PC-9 (cell line): ENCODE data around the gene RNF19B. TPM values are rescaled to one million over a fixed set of nuclear protein-coding genes. Genes with fewer than 3 reads are reported as not detected.

ENCODE experiments used
- BruUV-seq: library from RNA; stranded (reverse); fragments of 400-500 nt; replicated peaks from 2 replicates; lab custom pipeline; 2021; lab: Mats Ljungman, UMichigan
- CTCF ChIA-PET: fragments of 300-600 bp; sonication (Branson Sonifier 250); formaldehyde crosslinking; loops from one replicate; lab custom pipeline; 2022; ENCODE audit warnings: antibody characterized with exemption; lab: Charles Lee
- POLR2A ChIA-PET: fragments of 300-600 bp; sonication (Branson Sonifier 250); formaldehyde crosslinking; loops from one replicate; lab custom pipeline; 2022; ENCODE audit warnings: antibody characterized with exemption; ENCODE audit not compliant: unreplicated experiment; lab: Charles Lee
- DNase-seq, 2 experiments: peaks; one replicate each; pipeline versions ENCODE4 v3.0.0 to v3.0.0-alpha.2; 2015 to 2022; ENCODE audit warnings: mixed read lengths in 1 of 2
- H2AFZ ChIP-seq: fragments of 200-600 bp; sonication (generic); 2 replicates; pipeline ENCODE4 v1.8.1; 2017; ENCODE audit warnings: antibody characterized with exemption
- H3F3A ChIP-seq: fragments of 200-600 bp; sonication (generic); 2 replicates; pipeline ENCODE4 v1.8.1; 2017; ENCODE audit warnings: antibody characterized with exemption, mild to moderate bottlenecking, low read depth; ENCODE audit not compliant: insufficient read depth
- H3K27ac ChIP-seq: fragments of 200-600 bp; sonication (generic); 2 replicates; pipeline ENCODE4 v1.6.1; 2016; ENCODE audit warnings: mixed run types
- H3K27me3 ChIP-seq: fragments of 200-600 bp; sonication (generic); 2 replicates; pipeline ENCODE4 v1.6.1; 2016; ENCODE audit warnings: low read depth, mixed run types; ENCODE audit not compliant: insufficient read depth
- H3K36me3 ChIP-seq: fragments of 200-600 bp; sonication (generic); 2 replicates; pipeline ENCODE4 v1.6.1; 2016; ENCODE audit warnings: low read depth, mixed run types
- H3K4me1 ChIP-seq: fragments of 200-600 bp; sonication (generic); replicated peaks from 2 replicates; pipeline ENCODE4 v1.6.1; 2016; ENCODE audit warnings: mixed run types; ENCODE audit not compliant: insufficient read depth
- H3K4me2 ChIP-seq: fragments of 200-600 bp; sonication (generic); 2 replicates; pipeline ENCODE4 v1.6.1; 2017; ENCODE audit warnings: mixed run types
- H3K4me3 ChIP-seq: fragments of 200-600 bp; sonication (generic); 2 replicates; pipeline ENCODE4 v1.6.1; 2016; ENCODE audit warnings: mixed run types
- H3K79me2 ChIP-seq: fragments of 200-600 bp; sonication (generic); 2 replicates; pipeline ENCODE4 v1.6.1; 2017; ENCODE audit warnings: low read depth, mixed run types
- H3K9me2 ChIP-seq: fragments of 200-600 bp; sonication (generic); 2 replicates; pipeline ENCODE4 v1.8.1; 2017; ENCODE audit warnings: mild to moderate bottlenecking; ENCODE audit not compliant: insufficient read depth
- H3K9me3 ChIP-seq: fragments of 200-600 bp; sonication (generic); 2 replicates; pipeline ENCODE4 v1.8.1; 2016; ENCODE audit warnings: low read depth; ENCODE audit not compliant: insufficient read depth
- H4K20me1 ChIP-seq: fragments of 200-600 bp; sonication (generic); 2 replicates; pipeline ENCODE4 v1.8.1; 2017; ENCODE audit not compliant: insufficient read depth
- EZH2 ChIP-seq: fragments of 200-600 bp; sonication (generic); IDR thresholded peaks from 2 replicates; pipeline ENCODE4 v1.8.0; 2017; ENCODE audit warnings: antibody characterized with exemption, low read depth
- intact Hi-C: fragments of 100-400 bp; cut with micrococcal nuclease; formaldehyde crosslinking; loops from one replicate; pipeline ENCODE4 v1.10.0; 2022; ENCODE audit not compliant: unreplicated experiment
- total RNA-seq: library from RNA; stranded (reverse); gene quantifications from 2 replicates; pipeline ENCODE4 v1.2.3, GENCODE V29; 2021
- TF ChIP-seq, protein P1 (sequence below): fragments of 200-600 bp; sonication (generic); conservative IDR thresholded peaks from 2 replicates; pipeline ENCODE4 v1.6.1; 2017; ENCODE audit warnings: mixed run types, antibody characterized with exemption, mild to moderate bottlenecking, moderate library complexity

RNF19B gene
- total RNA-seq, 1 experiment from 2014 or later = 25.4 TPM

GRCh38 chr1:32887623-32888022 is 77.0 kb downstream of the RNF19B start:
- no peak overlapping the region for H2AFZ ChIP-seq
- H3K9me3 ChIP-seq = no peaks in the 10 kb centered on the region
- H3K4me1 ChIP-seq = no peaks in the 10 kb centered on the region
- no peaks in the 10 kb centered on the region for H3K36me3 ChIP-seq
- H3K79me2 ChIP-seq = no peaks in the 10 kb centered on the region
- no peaks in the 10 kb centered on the region for H4K20me1 ChIP-seq
- H3K4me3 ChIP-seq = no peak overlapping the region
- no peaks in the 10 kb centered on the region for H3K9me2 ChIP-seq
- no peaks in the 10 kb centered on the region for H3F3A ChIP-seq
- BruUV-seq = no TSS peak
- peaks cover 8% of the 10 kb centered on the region; the same call in 1 of the 2 replicates for H3K27me3 ChIP-seq
- no peak overlapping the region for H3K27ac ChIP-seq
- intact Hi-C loops = no loop called here
- TF ChIP-seq EZH2 = no peak
- TF ChIP-seq, protein P1, sequence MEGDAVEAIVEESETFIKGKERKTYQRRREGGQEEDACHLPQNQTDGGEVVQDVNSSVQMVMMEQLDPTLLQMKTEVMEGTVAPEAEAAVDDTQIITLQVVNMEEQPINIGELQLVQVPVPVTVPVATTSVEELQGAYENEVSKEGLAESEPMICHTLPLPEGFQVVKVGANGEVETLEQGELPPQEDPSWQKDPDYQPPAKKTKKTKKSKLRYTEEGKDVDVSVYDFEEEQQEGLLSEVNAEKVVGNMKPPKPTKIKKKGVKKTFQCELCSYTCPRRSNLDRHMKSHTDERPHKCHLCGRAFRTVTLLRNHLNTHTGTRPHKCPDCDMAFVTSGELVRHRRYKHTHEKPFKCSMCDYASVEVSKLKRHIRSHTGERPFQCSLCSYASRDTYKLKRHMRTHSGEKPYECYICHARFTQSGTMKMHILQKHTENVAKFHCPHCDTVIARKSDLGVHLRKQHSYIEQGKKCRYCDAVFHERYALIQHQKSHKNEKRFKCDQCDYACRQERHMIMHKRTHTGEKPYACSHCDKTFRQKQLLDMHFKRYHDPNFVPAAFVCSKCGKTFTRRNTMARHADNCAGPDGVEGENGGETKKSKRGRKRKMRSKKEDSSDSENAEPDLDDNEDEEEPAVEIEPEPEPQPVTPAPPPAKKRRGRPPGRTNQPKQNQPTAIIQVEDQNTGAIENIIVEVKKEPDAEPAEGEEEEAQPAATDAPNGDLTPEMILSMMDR = no peak
- H3K4me2 ChIP-seq = no peak overlapping the region
- CTCF ChIA-PET = no interaction called here
- POLR2A ChIA-PET = no interaction called here
- no peak for DNase-seq

GRCh38 chr1:32886828-32887414 is 77.7 kb downstream of the RNF19B start:
- intact Hi-C loops = no loop called here
- Histone ChIP-seq H3F3A (no peaks in the 10 kb centered on the region), H3K27ac (no peak overlapping the region), H3K27me3 (peaks cover 8% of the 10 kb centered on the region; the same call in 1 of the 2 replicates), H3K9me2 (no peaks in the 10 kb centered on the region), H3K79me2 (no peaks in the 10 kb centered on the region), H2AFZ (no peak overlapping the region), H3K4me1 (no peaks in the 10 kb centered on the region), H3K4me3 (no peak overlapping the region), H3K4me2 (no peak overlapping the region), H3K36me3 (no peaks in the 10 kb centered on the region), H4K20me1 (no peaks in the 10 kb centered on the region), H3K9me3 (no peaks in the 10 kb centered on the region)
- no peak for DNase-seq
- no TSS peak for BruUV-seq
- TF ChIP-seq, protein P1 = no peak; the same call in 1 of the 2 replicates
- no peak for TF ChIP-seq EZH2
- POLR2A ChIA-PET = no interaction called here
- CTCF ChIA-PET = interaction anchor here (0.5 kb wide), 1 partner anchor 423 kb away, joined by 3 read pairs; no protein-coding TSS in a partner anchor

Other genes starting within 250 kb of the RNF19B start
- gene YARS1, start 147.5 kb downstream of the RNF19B start, total RNA-seq = 180 and 187 TPM in 2 replicates
- 42.4 and 47.0 TPM in 2 replicates for gene S100PBP, start 147.2 kb downstream of the RNF19B start, total RNA-seq
- gene FNDC5, start 93.9 kb downstream of the RNF19B start, total RNA-seq = not detected in 2 replicates
- not detected in 2 replicates for gene HPCA, start 78.3 kb downstream of the RNF19B start, total RNA-seq
- 102 and 132 TPM in 2 replicates for gene TMEM54, start 63.4 kb downstream of the RNF19B start, total RNA-seq
- 191 and 232 TPM in 2 replicates for gene AK2, start 72.1 kb upstream of the RNF19B start, total RNA-seq
- gene AZIN2, start 116.3 kb upstream of the RNF19B start, total RNA-seq = 7.3 and 11.6 TPM in 2 replicates
- gene TRIM62, start 217.2 kb upstream of the RNF19B start, total RNA-seq = 9.9 and 14.3 TPM in 2 replicates